ENCODE data around the gene UBD.

DNA sequence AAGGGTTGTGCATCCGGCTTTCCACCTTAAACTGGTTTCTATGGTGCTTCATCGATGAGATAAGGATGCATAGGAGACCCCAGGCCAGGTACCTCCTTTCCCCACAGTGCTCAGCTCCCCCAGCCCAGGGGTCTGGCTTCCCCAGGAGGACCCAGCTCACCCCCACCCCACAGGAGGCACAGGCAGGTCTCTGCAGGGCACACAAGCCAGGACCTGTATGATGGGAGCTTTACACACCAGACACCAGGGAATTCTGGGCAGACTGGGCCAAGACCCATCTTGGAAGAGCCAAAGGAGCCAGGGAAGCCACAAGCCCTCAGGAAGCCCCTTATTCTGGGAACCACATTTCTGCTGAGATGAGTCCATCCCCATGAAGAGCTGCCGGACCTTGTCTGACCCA is 29.6 kb downstream of the UBD start:
- TF ChIP-seq, protein P1, sequence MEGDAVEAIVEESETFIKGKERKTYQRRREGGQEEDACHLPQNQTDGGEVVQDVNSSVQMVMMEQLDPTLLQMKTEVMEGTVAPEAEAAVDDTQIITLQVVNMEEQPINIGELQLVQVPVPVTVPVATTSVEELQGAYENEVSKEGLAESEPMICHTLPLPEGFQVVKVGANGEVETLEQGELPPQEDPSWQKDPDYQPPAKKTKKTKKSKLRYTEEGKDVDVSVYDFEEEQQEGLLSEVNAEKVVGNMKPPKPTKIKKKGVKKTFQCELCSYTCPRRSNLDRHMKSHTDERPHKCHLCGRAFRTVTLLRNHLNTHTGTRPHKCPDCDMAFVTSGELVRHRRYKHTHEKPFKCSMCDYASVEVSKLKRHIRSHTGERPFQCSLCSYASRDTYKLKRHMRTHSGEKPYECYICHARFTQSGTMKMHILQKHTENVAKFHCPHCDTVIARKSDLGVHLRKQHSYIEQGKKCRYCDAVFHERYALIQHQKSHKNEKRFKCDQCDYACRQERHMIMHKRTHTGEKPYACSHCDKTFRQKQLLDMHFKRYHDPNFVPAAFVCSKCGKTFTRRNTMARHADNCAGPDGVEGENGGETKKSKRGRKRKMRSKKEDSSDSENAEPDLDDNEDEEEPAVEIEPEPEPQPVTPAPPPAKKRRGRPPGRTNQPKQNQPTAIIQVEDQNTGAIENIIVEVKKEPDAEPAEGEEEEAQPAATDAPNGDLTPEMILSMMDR (IDR thresholded peaks at IDR 0.05; ENCODE audit: poor library complexity) = no peak
- TF ChIP-seq EZH2 (IDR thresholded peaks at IDR 0.05; ENCODE audit: borderline replicate concordance) = no peak

All from hepatocyte (in vitro differentiated cells).